Measurements from ENCODE around the gene DBF4B.
"Not testable (repeated sequence)": the region's sequence is repeated elsewhere in the genome, so short reads cannot be mapped to it uniquely, and the experiment has no call there.

Gene DBF4B

GRCh38 chr17:44673893-44674292, 34.6 kb upstream of the DBF4B start:
- TF ChIP-seq, protein P1, sequence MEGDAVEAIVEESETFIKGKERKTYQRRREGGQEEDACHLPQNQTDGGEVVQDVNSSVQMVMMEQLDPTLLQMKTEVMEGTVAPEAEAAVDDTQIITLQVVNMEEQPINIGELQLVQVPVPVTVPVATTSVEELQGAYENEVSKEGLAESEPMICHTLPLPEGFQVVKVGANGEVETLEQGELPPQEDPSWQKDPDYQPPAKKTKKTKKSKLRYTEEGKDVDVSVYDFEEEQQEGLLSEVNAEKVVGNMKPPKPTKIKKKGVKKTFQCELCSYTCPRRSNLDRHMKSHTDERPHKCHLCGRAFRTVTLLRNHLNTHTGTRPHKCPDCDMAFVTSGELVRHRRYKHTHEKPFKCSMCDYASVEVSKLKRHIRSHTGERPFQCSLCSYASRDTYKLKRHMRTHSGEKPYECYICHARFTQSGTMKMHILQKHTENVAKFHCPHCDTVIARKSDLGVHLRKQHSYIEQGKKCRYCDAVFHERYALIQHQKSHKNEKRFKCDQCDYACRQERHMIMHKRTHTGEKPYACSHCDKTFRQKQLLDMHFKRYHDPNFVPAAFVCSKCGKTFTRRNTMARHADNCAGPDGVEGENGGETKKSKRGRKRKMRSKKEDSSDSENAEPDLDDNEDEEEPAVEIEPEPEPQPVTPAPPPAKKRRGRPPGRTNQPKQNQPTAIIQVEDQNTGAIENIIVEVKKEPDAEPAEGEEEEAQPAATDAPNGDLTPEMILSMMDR (IDR thresholded peaks at IDR 0.05; ENCODE audit: low read depth, low read length, missing control alignments) = no peak
- DNase-seq (ENCODE audit: extremely low read depth, low read depth) = no peak
- H3K4me3 ChIP-seq (replicated peaks; ENCODE audit: low read depth, low read length) = no peak overlapping the region

DNA sequence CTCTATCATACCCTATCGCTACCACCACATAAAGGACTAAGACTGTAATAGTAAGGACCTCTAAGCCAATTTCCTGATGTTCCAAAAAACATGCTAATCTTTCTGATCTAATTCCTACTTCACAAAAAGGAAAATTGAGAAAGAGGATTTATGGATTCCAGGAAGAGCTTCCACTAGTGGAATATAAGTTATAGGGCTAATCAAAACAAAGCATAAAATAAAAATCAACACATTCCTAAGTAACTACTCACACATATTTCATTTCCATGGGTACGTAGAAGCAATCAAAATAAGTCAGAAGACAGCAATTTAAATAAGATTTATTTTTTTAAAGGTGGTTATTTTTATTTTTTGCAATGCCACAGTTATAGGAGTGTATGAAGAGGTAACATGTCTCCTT, 31.3 kb upstream of the DBF4B start:
- H3K4me3 ChIP-seq (replicated peaks; ENCODE audit: low read depth, low read length) = no peak overlapping the region
- TF ChIP-seq, protein P1 (IDR thresholded peaks at IDR 0.05; ENCODE audit: low read depth, low read length, missing control alignments) = no peak
- DNase-seq (ENCODE audit: extremely low read depth, low read depth) = no peak

DNA sequence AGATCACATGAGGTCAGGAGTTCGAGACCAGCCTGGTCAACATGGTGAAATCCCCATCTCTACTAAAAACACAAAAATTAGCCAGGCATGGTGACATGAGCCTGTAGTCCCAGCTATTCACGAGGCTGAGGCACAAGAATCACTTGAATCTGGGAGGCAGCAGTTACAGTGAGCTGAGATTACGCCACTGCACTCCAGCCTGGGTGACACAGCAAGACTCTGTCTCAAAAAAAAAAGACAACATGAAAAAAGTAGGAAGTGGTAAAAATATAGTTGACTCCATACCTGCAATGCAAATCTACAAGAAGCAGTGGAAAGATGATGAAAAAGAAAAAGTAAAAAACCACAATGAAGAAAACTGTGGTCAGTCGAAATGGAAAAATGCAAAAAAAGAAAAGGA, 25.2 kb upstream of the DBF4B start:
- not testable (repeated sequence) for DNase-seq (ENCODE audit: extremely low read depth, low read depth)

GRCh38 chr17:44687756-44688155, 20.7 kb upstream of the DBF4B start:
- no peak overlapping the region for H3K4me3 ChIP-seq (replicated peaks; ENCODE audit: low read depth, low read length)
- no peak for DNase-seq (ENCODE audit: extremely low read depth, low read depth)
- TF ChIP-seq, protein P1 (IDR thresholded peaks at IDR 0.05; ENCODE audit: low read depth, low read length, missing control alignments) = no peak

More for the DNA sequence above, 25.2 kb upstream of the DBF4B start:
- H3K4me3 ChIP-seq (replicated peaks; ENCODE audit: low read depth, low read length) = not testable (repeated sequence)

GRCh38 chr17:44688200-44688599, 20.3 kb upstream of the DBF4B start:
- no peak for DNase-seq (ENCODE audit: extremely low read depth, low read depth)
- H3K4me3 ChIP-seq (replicated peaks; ENCODE audit: low read depth, low read length) = peak overlapping the region; percentile 93
- TF ChIP-seq, protein P1 (IDR thresholded peaks at IDR 0.05; ENCODE audit: low read depth, low read length, missing control alignments) = no peak

- peak overlapping the region; percentile 93 for H3K4me3 ChIP-seq (replicated peaks; ENCODE audit: low read depth, low read length)
- DNase-seq (ENCODE audit: extremely low read depth, low read depth) = no peak
- TF ChIP-seq, protein P1 (IDR thresholded peaks at IDR 0.05; ENCODE audit: low read depth, low read length, missing control alignments) = no peak
Measured at GRCh38 chr17:44688675-44689476, 19.6 kb upstream of the DBF4B start.

GRCh38 chr17:44689477-44690217, 18.8 kb upstream of the DBF4B start, which contains the start of gene CCDC43:
Gene CCDC43, minus strand, starts transcription at chr17:44689776. Its CDS starts 23 bp downstream, at chr17:44689753.
- peak; percentile 87 for DNase-seq (ENCODE audit: extremely low read depth, low read depth)
- TF ChIP-seq, protein P1 (IDR thresholded peaks at IDR 0.05; ENCODE audit: low read depth, low read length, missing control alignments) = no peak
- H3K4me3 ChIP-seq (replicated peaks; ENCODE audit: low read depth, low read length) = peak within 1 kb of the TSS; percentile 93

All from HFF-Myc (cell line).